Activated naive CD4-positive, alpha-beta T cell treated with anti-CD3 and anti-CD28 coated beads for 36 hours (primary cell): ENCODE results near the gene C18orf32. TPM values are rescaled to one million over a fixed set of nuclear protein-coding genes. Genes with fewer than 3 reads are reported as not detected.

Experiments used
- CTCF ChIA-PET: fragments of 350-600 bp; sonication (Branson Sonifier 250); formaldehyde crosslinking; loops from one replicate; lab custom pipeline; 2021; ENCODE audit warnings: antibody characterized with exemption; lab: Charles Lee
- DNase-seq: peaks from one replicate; pipeline ENCODE4 v3.0.0-alpha.2; 2020
- H3K27ac Mint-ChIP-seq: one replicate; pipeline ENCODE4 v1.8.0; 2021; ENCODE audit warnings: mild to moderate bottlenecking, mixed read lengths
- H3K27me3 Mint-ChIP-seq: one replicate; pipeline ENCODE4 v1.8.0; 2021; ENCODE audit warnings: low read depth, mixed read lengths
- H3K36me3 Mint-ChIP-seq: one replicate; pipeline ENCODE4 v1.8.0; 2021; ENCODE audit warnings: low read depth, mixed read lengths
- H3K4me1 Mint-ChIP-seq: one replicate; pipeline ENCODE4 v1.8.0; 2021; ENCODE audit warnings: low read depth, mixed read lengths
- H3K4me3 Mint-ChIP-seq: one replicate; pipeline ENCODE4 v1.8.0; 2021; ENCODE audit warnings: mild to moderate bottlenecking, moderate library complexity, mixed read lengths
- H3K9me3 Mint-ChIP-seq: one replicate; pipeline ENCODE4 v1.8.0; 2021; ENCODE audit warnings: mixed read lengths
- intact Hi-C: fragments of 100-400 bp; cut with micrococcal nuclease; formaldehyde crosslinking; loops from one replicate; pipeline ENCODE4 v1.15.1; 2023
- total RNA-seq, 2 experiments: library from RNA; stranded (reverse); gene quantifications; one replicate each; pipeline ENCODE4 v1.2.3, GENCODE V29; 2021

Gene C18orf32
- total RNA-seq, 2 experiments from 2014 or later: 24.1 to 26.6 TPM

GRCh38 chr18:49495480-49495879, 8.4 kb upstream of the C18orf32 start:
- H3K4me1 Mint-ChIP-seq: peaks cover 18% of the 10 kb centered on the region
- peaks cover 4% of the 10 kb centered on the region for H3K27me3 Mint-ChIP-seq
- no peak overlapping the region for H3K27ac Mint-ChIP-seq
- H3K36me3 Mint-ChIP-seq: peaks cover 17% of the 10 kb centered on the region
- intact Hi-C loops: no loop called here
- DNase-seq: no peak
- CTCF ChIA-PET: no interaction called here
- H3K9me3 Mint-ChIP-seq: no peaks in the 10 kb centered on the region
- H3K4me3 Mint-ChIP-seq: no peak overlapping the region

DNA sequence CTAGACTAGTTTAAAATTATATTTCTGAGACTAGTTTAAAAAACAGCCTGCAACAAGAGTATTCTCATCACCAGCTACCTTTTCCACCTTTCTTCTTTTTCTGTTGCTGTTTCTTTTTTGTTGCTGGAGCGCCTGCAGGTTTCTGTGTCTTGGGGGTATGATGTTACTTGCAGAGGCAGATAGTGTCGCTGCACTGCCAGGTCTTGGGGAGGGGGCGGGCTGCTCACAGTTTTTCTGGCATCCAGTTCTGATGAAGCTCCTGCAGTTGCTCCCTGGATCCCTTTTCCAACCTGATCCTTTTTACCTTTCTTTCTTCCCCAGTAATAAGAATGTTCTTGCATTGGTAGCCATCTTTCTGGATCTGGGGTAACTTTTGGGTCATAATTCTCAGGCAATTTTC, 8.0 kb upstream of the C18orf32 start:
- no peak for DNase-seq
- Mint-ChIP-seq H3K27ac (no peak overlapping the region), H3K4me1 (peaks cover 22% of the 10 kb centered on the region), H3K9me3 (no peaks in the 10 kb centered on the region), H3K4me3 (no peak overlapping the region), H3K27me3 (peaks cover 2% of the 10 kb centered on the region), H3K36me3 (peaks cover 21% of the 10 kb centered on the region)
- CTCF ChIA-PET: no interaction called here
- intact Hi-C loops: no loop called here

DNA sequence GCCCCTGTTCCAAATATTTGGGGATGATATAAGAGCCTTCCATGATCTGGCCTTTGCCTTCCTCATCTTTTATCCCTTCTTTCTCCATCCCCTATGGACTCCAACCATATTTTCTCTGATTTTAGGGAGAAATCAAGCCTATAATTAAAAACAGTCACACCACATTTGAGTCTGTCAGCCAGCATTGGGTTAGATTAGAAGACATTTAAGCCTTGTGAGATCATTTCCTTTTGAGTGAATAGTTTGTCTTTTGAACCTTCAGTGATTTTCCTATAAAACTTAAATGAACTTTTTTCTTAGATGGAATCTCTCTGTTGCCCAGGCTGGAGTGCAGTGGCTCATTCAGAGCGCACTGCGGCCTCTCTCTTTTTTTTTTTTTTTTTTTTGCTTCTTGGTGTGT, 7.6 kb upstream of the C18orf32 start:
- no peak for DNase-seq
- peaks cover 25% of the 10 kb centered on the region for H3K36me3 Mint-ChIP-seq
- CTCF ChIA-PET: no interaction called here
- intact Hi-C loops: loop anchor here (5.0 kb wide), 2 partner anchors 773 to 1562 kb away; partner anchors contain the start of genes CFAP53 and SMAD2
- peaks cover 26% of the 10 kb centered on the region for H3K4me1 Mint-ChIP-seq
- H3K9me3 Mint-ChIP-seq: no peaks in the 10 kb centered on the region
- peaks cover 2% of the 10 kb centered on the region for H3K27me3 Mint-ChIP-seq
- no peak overlapping the region for H3K27ac Mint-ChIP-seq
- H3K4me3 Mint-ChIP-seq: no peak overlapping the region

GRCh38 chr18:49492694-49493033, 5.6 kb upstream of the C18orf32 start:
- Mint-ChIP-seq H3K36me3 (peaks cover 44% of the 10 kb centered on the region), H3K4me3 (peak overlapping the region; percentile 100), H3K27me3 (no peaks in the 10 kb centered on the region), H3K27ac (no peak overlapping the region), H3K9me3 (no peaks in the 10 kb centered on the region), H3K4me1 (peaks cover 41% of the 10 kb centered on the region)
- CTCF ChIA-PET: no interaction called here
- DNase-seq: no peak
- intact Hi-C loops: loop anchor here (1.0 to 5.0 kb wide), 7 partner anchors 32 to 1560 kb away; partner anchors contain the start of genes ACAA2, CFAP53, CXXC1 and DYM

DNA sequence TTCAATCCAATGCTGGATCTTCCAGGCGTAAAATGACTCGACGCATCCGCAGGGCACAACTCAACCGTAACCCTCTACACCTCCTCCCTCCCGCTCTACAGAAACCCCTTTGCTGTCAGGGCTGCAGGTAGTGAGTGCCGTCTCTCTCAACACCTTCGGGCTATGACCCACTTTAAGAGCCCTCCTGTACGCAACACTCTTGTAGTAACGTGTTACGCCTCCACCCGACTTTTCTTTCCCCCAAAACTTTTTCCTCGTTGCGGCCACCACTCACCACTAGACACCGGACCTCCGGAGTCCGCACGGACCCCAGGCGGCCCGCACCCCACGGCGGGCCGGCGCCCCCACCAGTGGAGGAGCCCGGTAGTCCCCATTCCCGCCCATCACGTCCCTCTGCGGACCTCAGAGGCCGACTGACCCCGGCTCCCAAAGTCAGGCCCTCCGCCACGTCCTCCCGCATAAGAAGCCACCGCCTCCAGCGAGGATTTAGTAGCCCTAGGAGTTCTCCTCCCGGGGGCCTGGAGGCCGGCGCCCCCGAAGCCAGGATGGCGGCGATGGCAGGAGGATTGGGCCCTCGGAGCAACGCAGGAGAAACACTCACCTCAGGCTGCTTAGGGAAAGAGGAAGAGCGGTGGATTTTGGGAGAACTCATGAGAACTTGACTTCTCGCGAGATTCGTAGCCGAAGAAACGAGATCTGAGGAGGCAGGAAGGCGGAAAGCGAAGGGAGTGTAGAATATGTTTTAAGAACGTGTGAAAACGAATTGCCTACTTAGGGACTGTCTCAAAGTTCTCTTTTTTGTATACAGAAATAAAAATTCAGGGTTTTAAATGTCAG, 5.0 kb upstream of the C18orf32 start, which contains the start of gene RPL17:
Gene RPL17, minus strand, starts transcription at position 609 of the 837 bp plus-strand sequence.
- H3K27ac Mint-ChIP-seq: peak within 1 kb of the TSS; percentile 94

GRCh38 chr18:49491534-49491856, 4.5 kb upstream of the C18orf32 start:
- intact Hi-C loops: loop anchor here (5.0 kb wide), 2 partner anchors 776 to 1559 kb away; partner anchors contain the start of genes CFAP53 and SMAD2
- Mint-ChIP-seq H3K36me3 (peaks cover 53% of the 10 kb centered on the region), H3K4me3 (peak overlapping the region; percentile 100), H3K27me3 (no peaks in the 10 kb centered on the region), H3K27ac (peak overlapping the region; percentile 94), H3K9me3 (no peaks in the 10 kb centered on the region), H3K4me1 (peaks cover 45% of the 10 kb centered on the region)
- CTCF ChIA-PET: no interaction called here
- DNase-seq: no peak

More for the DNA sequence above, 5.0 kb upstream of the C18orf32 start, which contains the start of gene RPL17:
- H3K9me3 Mint-ChIP-seq: no peaks in the 10 kb centered on the region
- peak within 1 kb of the TSS; percentile 100 for H3K4me3 Mint-ChIP-seq
- intact Hi-C loops: loop anchor here (1.0 to 5.0 kb wide), 7 partner anchors 32 to 1560 kb away; partner anchors contain the start of genes ACAA2, CFAP53, CXXC1 and DYM
- H3K27me3 Mint-ChIP-seq: no peaks in the 10 kb centered on the region
- CTCF ChIA-PET: no interaction called here
- peaks cover 50% of the 10 kb centered on the region for H3K36me3 Mint-ChIP-seq
- peak; percentile 95 for DNase-seq
- H3K4me1 Mint-ChIP-seq: peaks cover 45% of the 10 kb centered on the region

GRCh38 chr18:49490246-49490762, 3.3 kb upstream of the C18orf32 start:
- Mint-ChIP-seq H3K36me3 (peaks cover 55% of the 10 kb centered on the region), H3K27me3 (no peaks in the 10 kb centered on the region), H3K4me1 (peaks cover 52% of the 10 kb centered on the region), H3K9me3 (no peaks in the 10 kb centered on the region), H3K27ac (peak overlapping the region; percentile 94), H3K4me3 (peak overlapping the region; percentile 100)
- DNase-seq: no peak
- intact Hi-C loops: loop anchor here (5.0 kb wide), 2 partner anchors 777 to 1558 kb away; partner anchors contain the start of genes CFAP53 and SMAD2
- CTCF ChIA-PET: no interaction called here

GRCh38 chr18:49487711-49488310, 777 bp upstream of the C18orf32 start:
- peaks cover 63% of the 10 kb centered on the region for H3K36me3 Mint-ChIP-seq
- no peaks in the 10 kb centered on the region for H3K9me3 Mint-ChIP-seq
- CTCF ChIA-PET: interaction anchor here (0.6 kb wide), 1 partner anchor 32 kb away, joined by 5 read pairs; no protein-coding TSS in a partner anchor
- H3K27ac Mint-ChIP-seq: peak overlapping the region; percentile 94
- peaks cover 66% of the 10 kb centered on the region for H3K4me1 Mint-ChIP-seq
- H3K27me3 Mint-ChIP-seq: no peaks in the 10 kb centered on the region
- DNase-seq: no peak
- intact Hi-C loops: loop anchor here (1.0 to 5.0 kb wide), 5 partner anchors 28 to 887 kb away; partner anchors contain the start of genes ACAA2, DYM and SKA1
- peak overlapping the region; percentile 94 for H3K4me3 Mint-ChIP-seq

GRCh38 chr18:49486606-49486952, 455 bp downstream of the C18orf32 start:
- Mint-ChIP-seq H3K4me1 (peaks cover 61% of the 10 kb centered on the region), H3K36me3 (peaks cover 62% of the 10 kb centered on the region), H3K27me3 (no peaks in the 10 kb centered on the region), H3K27ac (peak overlapping the region; percentile 94), H3K9me3 (no peaks in the 10 kb centered on the region), H3K4me3 (peak overlapping the region; percentile 94)
- DNase-seq: peak; percentile 45
- intact Hi-C loops: loop anchor here (2.0 to 5.0 kb wide), 4 partner anchors 326 to 888 kb away; partner anchors contain the start of genes ACAA2 and SKA1
- CTCF ChIA-PET: no interaction called here

DNA sequence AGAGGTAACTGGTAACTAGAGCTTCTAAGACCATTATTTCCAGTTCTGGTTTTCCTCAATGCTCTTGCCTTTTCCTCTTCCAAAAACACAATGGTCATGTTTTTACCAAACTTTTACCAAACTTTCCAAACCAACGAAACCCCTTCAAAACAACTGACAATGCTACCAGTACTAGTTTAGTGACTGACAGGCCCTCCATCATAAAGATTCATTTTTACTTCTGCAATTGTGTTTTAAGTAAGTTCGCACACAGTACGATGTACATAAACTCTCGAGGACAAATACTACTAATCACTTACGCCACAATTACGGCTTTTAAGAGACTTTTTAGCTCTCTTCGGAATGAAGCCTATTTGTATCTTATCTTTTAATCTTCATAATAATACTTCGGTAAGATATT, 900 bp downstream of the C18orf32 start:
- no peaks in the 10 kb centered on the region for H3K9me3 Mint-ChIP-seq
- intact Hi-C loops: loop anchor here (2.0 to 5.0 kb wide), 4 partner anchors 327 to 889 kb away; partner anchors contain the start of genes ACAA2 and SKA1
- CTCF ChIA-PET: interaction anchor here (0.7 to 1.0 kb wide), 2 partner anchors 10 to 13 kb away, joined by 3 to 4 read pairs; no protein-coding TSS in a partner anchor
- peak overlapping the region; percentile 94 for H3K27ac Mint-ChIP-seq
- peaks cover 58% of the 10 kb centered on the region for H3K4me1 Mint-ChIP-seq
- H3K27me3 Mint-ChIP-seq: no peaks in the 10 kb centered on the region
- no peak for DNase-seq
- peaks cover 58% of the 10 kb centered on the region for H3K36me3 Mint-ChIP-seq
- peak overlapping the region; percentile 94 for H3K4me3 Mint-ChIP-seq

DNA sequence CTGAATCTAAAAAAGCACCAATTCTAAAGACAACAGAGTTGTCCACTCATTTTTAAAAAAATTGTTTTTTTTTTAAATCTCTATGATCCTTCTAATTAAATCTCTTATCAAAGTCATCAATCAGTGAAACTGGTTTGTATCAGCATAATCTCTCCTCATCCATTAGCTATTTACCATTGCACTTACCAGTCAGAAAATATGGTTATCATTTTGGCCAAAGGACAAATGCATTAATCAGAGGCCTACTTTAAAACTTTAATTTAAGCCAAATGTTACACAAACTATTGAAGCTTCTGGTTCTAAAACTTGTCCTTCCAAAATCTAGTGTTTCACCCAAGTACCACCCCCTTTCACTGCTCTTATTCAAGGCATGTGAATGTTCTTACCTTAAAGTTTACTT, 3.8 kb downstream of the C18orf32 start:
- Mint-ChIP-seq H3K27ac (no peak overlapping the region), H3K9me3 (no peaks in the 10 kb centered on the region), H3K4me1 (peaks cover 36% of the 10 kb centered on the region), H3K27me3 (no peaks in the 10 kb centered on the region), H3K36me3 (peaks cover 39% of the 10 kb centered on the region), H3K4me3 (no peak overlapping the region)
- CTCF ChIA-PET: interaction anchor here (0.7 kb wide), 1 partner anchor 274 kb away, joined by 3 read pairs; no protein-coding TSS in a partner anchor
- DNase-seq: no peak
- intact Hi-C loops: no loop called here

GRCh38 chr18:49481907-49482306, 5.1 kb downstream of the C18orf32 start:
- no peaks in the 10 kb centered on the region for H3K9me3 Mint-ChIP-seq
- H3K4me3 Mint-ChIP-seq: no peak overlapping the region
- CTCF ChIA-PET: no interaction called here
- DNase-seq: no peak
- H3K27me3 Mint-ChIP-seq: no peaks in the 10 kb centered on the region
- intact Hi-C loops: no loop called here
- H3K4me1 Mint-ChIP-seq: peaks cover 32% of the 10 kb centered on the region
- peaks cover 31% of the 10 kb centered on the region for H3K36me3 Mint-ChIP-seq
- no peak overlapping the region for H3K27ac Mint-ChIP-seq
